Head of caudate nucleus (tissue), 42 donors: Measurements from ENCODE around the gene MMP27.
A peak's percentile ranks its signal among the peaks of the same experiment; 100 is the strongest.
"Not testable (repeated sequence)": the region's sequence is repeated elsewhere in the genome, so short reads cannot be mapped to it uniquely, and the experiment has no call there.

Source experiments
- DNase-seq, 42 donors: peaks; one replicate each; pipeline versions ENCODE4 v3.0.0 to v3.0.0-alpha.2; 2020 to 2021; ENCODE audit warnings: mixed read lengths in 7 of 42
- intact Hi-C: fragments of 100-400 bp; cut with DNase I; formaldehyde crosslinking; loops from one replicate; pipeline ENCODE4 v1.15.0; 2022

Gene MMP27, protein sequence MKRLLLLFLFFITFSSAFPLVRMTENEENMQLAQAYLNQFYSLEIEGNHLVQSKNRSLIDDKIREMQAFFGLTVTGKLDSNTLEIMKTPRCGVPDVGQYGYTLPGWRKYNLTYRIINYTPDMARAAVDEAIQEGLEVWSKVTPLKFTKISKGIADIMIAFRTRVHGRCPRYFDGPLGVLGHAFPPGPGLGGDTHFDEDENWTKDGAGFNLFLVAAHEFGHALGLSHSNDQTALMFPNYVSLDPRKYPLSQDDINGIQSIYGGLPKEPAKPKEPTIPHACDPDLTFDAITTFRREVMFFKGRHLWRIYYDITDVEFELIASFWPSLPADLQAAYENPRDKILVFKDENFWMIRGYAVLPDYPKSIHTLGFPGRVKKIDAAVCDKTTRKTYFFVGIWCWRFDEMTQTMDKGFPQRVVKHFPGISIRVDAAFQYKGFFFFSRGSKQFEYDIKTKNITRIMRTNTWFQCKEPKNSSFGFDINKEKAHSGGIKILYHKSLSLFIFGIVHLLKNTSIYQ

DNA sequence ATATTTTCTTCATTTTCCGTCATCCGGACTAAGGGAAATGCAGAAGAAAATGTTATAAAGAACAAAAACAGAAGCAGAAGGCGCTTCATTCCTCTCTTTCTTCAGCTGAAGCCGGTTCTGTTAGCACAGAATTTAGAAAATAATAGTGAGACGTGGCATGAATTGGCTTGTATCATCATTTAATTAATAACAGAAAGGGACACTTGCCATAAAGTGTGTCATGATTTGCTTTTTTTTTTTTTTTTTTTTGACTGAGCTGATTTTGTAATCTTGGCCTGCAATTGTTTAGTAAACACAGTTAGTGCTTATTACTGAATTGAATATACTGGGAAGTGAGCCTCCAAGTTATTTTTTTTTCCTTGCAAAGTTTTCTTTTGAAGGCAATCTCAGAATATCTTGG lies at the start of gene MMP27:
Gene MMP27, minus strand, starts transcription at position 144 of the 400 bp plus-strand sequence. Its CDS starts 55 bp downstream, at position 89.
- intact Hi-C loops, result no loop called here
- DNase-seq, result no peak

DNA sequence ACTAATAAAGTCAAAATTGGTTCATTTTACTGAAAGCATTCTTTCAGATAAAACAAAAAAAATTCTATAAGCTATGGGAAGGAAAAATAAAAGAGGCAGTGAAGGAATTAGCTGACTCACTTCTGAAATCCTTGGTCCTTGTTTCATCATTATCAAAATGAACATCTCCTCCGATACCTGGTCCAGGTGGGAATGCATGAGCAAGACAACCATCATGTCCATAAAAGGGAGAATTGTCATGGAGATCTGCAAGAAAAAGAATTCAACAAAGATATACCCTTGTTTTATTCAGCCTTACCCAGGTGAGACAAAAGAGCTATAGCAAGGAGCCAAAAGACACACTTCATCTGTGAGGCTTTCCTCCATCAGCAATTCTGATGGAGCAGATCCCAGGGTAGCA lies 47.7 kb upstream of the MMP27 start:
- DNase-seq, result no peak
- intact Hi-C loops, result no loop called here

DNA sequence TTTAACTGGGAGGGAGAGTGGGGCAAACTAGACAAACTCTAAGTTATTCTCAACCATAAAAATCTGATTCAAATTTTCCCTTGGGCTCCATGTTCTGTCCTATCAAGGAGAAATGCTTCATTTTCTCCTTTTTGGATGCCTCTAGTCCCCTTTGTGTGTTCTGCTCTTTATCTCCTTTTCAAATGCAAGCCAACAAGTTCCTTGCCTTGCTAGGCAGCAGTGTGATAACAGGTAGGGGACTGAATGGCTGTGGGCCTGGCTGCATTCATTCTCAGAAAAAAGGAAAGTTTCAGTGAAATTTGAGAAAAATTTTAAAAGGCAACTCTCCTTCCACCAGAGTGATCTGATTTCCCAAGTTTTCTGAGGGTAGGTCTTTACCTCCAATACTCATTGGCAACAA lies 46.1 kb upstream of the MMP27 start:
- intact Hi-C loops, result no loop called here
- DNase-seq, result no peak

DNA sequence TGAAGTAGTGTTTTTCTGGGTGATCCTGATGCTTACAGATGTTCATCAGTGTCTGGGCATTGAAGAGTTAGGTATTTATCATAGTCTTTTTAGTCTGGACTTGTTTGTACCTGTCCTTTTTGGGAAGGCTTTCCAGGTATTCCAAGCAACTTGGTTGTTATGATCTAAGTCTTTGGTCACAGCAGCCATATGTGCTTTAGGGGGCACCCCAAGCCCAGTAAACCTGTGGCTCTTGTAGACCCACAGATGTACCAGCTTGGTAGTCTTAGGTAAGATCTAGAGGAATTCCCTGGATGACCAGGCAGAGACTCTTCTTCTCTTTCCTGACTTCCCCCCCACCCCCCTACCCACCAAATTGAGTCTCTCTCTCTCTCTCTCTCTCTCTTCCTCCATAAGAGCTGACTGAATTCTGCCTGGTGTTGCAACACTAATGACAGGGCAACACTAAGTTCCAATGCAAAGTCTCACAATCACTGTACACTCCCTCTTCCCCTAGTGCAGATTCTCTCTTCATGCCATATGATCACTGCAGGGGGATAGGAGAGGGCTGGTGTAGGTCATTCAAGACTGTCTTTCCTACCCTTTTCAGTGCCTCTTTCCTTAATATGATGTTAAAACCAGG lies 43.6 kb upstream of the MMP27 start:
- intact Hi-C loops, result no loop called here
- DNase-seq, result no peak

DNA sequence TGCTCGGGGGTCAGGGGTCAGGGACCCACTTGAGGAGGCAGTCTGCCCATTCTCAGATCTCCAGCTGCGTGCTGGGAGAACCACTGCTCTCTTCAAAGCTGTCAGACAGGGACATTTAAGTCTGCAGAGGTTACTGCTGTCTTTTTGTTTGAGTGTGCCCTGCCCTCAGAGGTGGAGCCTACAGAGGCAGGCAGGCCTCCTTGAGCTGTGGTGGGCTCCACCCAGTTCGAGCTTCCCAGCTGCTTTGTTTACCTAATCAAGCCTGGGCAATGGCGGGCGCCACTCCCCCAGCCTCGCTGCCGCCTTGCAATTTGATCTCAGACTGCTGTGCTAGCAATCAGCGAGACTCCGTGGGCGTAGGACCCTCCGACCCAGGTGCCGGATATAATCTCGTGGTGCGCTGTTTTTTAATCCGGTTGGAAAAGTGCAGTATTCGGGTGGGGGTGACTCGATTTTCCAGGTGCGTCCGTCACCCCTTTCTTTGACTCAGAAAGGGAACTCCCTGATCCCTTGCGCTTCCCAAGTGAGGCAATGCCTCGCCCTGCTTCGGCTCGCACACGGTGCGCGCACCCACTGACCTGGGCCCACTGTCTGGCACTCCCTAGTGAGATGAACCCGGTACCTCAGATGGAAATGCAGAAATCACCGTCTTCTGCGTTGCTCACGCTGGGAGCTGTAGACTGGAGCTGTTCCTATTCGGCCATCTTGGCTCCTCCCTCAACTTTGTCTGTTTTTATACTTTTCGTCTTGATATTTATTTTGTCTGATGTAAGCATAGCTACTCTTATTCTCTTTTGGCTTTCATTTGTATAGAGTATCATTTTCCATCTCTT lies 41.4 kb upstream of the MMP27 start:
- DNase-seq, intact Hi-C loops: not testable (repeated sequence)

DNA sequence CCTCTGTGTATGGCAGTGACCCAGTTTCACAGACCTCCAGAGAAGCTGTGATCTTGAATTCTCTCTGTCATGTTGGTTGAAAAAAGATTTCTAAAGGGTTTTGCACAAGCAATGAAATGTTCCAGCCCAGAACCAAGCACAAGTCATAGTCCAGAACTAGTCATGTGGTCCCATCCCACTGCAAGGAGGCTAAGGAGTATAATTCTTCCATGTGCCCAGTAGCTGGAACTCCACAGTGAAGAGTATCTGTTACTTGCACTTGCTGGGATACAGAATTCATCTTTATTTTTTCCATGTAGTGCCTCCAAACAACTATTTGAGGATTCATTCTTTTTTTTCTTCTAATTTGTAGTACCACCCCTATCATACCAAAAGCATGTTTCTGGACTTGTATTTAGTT lies 29.1 kb upstream of the MMP27 start:
- DNase-seq, result no peak
- intact Hi-C loops, result no loop called here

DNA sequence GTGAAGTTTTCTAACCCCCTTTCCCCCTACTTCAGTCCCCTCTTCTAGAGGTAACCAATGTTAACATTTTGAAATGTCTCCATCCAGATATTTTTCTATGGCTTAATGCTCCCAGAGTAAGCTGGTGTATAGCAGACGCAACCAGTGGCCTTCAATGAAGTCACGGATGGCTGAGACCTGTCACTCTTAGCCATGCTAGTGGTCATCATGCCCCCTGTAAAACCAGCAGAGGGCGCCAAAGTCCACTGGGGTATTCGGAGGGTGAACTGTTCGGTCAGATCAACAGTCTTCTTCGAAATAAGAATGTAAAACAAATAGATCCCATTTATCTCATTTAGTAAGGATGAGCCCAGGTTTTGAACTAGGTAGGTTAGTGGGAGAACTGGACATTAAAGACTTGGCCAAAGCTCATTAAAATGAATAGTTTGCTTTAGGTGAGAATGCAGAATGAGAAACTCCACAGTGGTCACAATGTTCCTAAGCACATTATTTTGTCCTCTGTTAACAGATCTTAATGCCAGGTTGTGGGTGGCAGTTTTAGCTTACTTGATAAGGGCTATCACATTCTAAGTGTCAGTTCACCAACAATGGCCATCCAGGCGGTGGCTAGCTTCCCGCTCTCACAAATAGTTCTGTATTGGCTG lies 27.8 kb upstream of the MMP27 start:
- intact Hi-C loops, result no loop called here
- DNase-seq, result peak in 22 of 42 donors; percentile 8 to 64 (median 21)

DNA sequence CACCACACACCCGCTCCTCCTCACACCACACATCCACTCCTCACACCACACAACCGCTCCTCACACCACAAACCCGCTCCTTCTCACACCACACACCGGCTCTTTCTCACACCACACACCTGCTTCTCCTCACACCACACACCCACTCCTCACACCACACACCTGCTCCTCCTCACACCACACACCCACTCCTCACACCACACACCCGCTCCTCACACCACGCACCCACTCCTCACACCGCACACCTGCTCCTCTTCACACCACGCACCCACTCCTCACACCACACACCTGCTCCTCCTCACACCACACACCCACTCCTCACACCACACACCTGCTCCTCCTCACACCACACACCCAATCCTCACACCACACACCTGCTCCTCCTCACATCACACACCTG lies 25.4 kb upstream of the MMP27 start:
- intact Hi-C loops, DNase-seq: not testable (repeated sequence)

DNA sequence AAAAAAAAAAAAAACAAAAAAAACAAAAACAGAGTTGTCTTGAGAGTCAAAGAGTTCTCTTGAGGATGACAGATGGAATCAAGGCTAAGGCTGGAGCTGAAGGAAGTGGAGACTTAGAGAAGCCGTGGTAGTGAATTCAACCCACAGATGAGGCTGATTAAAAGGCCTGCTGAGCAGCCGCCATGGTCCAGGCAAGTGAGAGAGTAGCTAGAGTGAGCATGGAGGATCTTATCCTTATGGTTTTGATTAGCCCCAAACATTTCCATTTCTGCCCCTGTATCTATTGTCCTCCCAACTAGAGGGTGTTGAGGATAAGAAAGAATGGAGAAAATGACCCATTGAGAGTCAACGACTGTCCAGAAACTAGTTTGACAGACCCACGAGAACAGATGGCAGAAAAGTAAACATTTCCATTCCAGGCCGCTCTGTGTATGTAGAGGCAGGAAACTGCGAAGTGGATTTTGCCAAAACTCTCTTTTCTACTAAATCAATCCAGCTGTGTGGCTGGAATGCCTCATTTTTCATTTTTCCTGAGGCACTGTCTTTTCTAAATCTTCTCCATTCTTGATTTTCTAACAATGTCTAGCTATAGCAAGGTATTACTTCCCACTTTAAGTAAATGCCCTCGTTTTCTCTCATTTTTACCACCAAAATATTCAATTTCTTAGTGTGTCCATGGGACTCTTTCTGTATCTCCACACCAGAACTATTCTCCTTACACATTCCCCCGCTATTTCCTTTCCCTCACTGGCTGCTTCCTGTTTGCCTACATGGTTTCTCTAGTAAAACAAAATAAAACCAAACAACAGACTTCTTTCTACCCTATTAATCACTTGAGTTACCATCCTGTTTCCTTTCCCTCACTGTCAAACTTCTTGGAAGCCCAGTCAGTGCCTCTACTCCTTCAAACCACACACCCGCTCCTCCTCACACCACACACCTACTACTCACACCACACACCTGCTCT lies 24.6 kb upstream of the MMP27 start:
- no peak for DNase-seq
- intact Hi-C loops, result no loop called here

DNA sequence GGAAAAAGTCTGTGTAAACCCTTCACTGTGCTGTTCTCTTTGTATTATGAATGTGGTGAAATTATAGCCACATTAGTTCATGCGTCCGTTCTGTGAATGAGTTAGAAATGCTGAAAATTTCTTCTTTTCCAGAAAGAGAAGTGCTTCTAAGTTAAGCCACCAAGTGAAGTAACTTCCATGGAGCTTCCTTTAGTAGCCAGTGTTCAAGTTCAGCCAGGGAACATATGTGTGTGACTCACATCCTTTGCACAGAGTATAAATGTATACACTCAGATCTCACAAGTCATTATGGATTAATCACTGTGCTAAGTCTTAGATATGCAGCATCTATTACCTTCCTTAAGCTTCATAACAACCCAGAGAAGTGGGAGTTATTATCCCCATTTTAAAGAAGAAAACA lies 22.3 kb upstream of the MMP27 start:
- no peak for DNase-seq
- intact Hi-C loops, result no loop called here

DNA sequence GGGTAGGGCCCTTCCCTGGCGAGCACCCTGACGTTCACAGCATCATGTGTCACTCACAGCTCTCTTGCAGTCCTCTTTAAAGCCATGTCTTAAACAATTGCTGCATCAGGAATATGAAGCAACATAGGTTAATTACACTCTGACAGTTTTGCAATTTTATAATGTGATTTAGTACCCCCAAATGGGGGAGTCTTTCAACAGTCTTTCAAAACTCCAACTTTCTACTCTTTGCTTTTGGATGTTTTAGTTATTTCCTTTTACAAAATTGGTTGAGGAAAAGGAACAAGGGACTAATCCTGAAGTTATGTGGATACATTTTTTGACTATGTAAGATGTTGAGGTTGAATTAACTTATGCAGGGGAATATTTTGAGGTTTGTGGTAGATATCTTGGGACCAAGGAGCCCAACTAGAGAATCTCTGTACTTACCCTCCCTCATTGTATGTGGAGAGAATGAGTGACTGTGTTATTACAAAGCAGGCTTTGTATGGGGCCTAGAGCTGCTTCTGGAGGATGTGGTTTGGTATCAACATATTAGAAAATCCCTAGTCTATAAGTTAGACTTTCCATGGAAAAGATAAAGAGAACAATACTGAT lies 19.4 kb upstream of the MMP27 start, which contains the start of gene MMP8:
Gene MMP8, minus strand, starts transcription at position 51 of the 597 bp plus-strand sequence. CDS start 99 bp downstream, outside the sequence.
- intact Hi-C loops, result no loop called here
- DNase-seq, result peak in 1 of 42 donors; percentile 12

DNA sequence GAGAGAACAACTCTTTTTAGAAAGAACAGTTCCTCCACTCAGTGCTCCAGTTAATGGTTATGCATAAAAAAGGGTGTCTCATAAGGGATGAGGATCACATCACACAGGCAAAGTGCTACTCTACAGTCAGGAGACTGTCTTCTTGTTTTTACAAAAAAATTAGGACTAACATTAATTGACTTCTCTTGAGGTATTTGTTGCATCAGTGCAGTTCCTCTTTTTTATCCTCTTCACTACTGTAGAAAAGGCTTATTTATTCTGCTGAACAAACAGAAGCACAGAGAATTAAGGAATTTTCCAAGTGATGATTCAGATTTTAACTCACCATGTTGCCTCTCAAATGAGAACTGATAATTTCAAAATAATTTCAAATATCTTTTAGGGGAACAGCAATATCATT lies 17.3 kb upstream of the MMP27 start:
- no peak for DNase-seq
- intact Hi-C loops, result no loop called here

DNA sequence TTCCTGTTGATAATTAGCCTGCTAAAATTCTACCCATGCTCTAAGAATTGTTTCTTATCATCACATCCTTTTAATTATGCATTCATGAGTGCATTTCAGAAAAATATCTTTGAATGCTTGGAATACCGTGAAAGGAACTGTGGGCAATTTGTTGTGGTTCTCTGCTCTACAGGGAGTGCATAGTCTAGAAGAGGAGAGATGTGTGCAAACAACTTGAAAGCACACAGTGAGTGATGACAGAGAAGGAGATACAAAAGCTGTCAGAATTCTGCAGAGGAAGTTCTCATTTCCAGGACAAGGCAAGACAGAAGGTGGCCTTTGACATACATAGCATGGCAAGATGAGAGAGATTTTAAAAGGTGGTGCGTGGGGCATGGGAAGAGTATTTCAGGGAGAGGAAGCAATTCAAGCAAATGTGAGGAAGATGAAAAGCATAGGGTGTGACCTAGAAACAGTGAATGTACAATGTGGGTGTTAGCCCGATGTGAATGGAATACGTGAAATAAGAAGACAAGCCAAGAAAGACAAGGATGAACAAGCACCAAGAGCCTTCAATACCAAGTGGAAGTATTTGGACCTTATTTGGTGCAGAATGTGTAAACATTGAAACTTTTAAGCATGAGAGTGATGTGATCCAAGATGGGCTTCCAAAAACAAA lies 14.2 kb upstream of the MMP27 start:
- intact Hi-C loops, result no loop called here
- no peak for DNase-seq

DNA sequence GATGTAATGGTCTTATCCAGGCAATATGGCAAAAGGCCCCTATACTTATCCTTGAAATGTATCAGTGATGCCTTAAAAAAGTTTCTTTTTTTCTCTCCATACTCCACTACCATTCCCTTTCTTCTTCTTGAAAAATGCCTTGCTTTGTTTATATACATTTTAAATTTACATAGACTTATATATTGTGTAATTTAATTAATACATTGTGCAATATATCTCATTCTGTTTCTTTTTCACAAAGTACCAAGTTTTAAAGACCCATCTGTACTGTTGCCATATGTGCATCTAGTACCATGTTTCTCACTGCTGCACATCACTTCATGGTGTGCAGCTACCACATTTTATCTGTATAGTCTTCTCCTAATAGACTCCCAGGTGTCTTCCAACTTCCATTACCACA lies 11.7 kb upstream of the MMP27 start:
- intact Hi-C loops, result no loop called here
- DNase-seq, result no peak

DNA sequence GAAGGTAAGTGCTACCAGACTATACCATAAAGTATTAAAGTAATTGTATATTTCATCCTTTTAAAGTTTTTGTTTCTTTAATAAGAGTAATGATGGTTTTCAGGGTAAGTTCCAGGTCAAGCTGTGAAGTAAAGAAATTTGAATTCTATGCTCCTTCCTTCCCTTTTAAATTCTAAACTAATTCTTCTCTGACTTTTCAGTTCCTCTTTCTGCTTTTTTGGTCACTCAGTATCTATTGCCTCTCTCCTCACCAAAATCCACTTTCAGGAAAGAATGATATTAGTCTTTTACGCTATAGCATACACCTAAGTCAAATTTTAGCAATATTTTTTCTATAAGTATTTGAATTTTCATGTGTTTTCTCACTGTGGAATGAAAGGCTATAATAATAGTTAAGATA lies 11.0 kb upstream of the MMP27 start:
- no peak for DNase-seq
- intact Hi-C loops, result no loop called here

DNA sequence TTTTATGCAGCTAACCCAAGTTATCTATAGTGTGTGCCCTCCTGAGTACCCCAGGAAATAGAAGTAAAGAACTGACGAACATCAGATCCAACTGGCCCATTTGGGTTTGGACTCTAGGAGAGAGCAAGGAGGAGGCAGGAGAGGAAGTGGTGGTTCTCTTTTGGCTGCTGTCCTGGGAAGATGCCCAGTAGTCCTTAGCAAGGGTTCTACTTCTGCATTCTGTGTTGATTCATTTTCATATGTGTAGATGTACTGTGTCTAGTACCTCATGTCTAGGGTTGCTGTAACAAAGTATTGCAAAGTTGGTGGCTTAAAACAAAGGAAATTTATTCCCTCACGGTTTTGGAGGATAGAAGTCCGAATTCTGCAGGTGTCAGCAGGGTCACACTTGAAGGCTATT lies 6.6 kb upstream of the MMP27 start:
- no peak for DNase-seq
- intact Hi-C loops, result no loop called here
